Measurements from ENCODE around the gene SEC16A.
"Not testable (repeated sequence)": the region's sequence is repeated elsewhere in the genome, so short reads cannot be mapped to it uniquely, and the experiment has no call there.

Gene SEC16A

GRCh38 chr9:136419092-136419420 lies 63.8 kb downstream of the SEC16A start:
- no peak for DNase-seq (ENCODE audit: low read depth in 2 of 2)

DNA sequence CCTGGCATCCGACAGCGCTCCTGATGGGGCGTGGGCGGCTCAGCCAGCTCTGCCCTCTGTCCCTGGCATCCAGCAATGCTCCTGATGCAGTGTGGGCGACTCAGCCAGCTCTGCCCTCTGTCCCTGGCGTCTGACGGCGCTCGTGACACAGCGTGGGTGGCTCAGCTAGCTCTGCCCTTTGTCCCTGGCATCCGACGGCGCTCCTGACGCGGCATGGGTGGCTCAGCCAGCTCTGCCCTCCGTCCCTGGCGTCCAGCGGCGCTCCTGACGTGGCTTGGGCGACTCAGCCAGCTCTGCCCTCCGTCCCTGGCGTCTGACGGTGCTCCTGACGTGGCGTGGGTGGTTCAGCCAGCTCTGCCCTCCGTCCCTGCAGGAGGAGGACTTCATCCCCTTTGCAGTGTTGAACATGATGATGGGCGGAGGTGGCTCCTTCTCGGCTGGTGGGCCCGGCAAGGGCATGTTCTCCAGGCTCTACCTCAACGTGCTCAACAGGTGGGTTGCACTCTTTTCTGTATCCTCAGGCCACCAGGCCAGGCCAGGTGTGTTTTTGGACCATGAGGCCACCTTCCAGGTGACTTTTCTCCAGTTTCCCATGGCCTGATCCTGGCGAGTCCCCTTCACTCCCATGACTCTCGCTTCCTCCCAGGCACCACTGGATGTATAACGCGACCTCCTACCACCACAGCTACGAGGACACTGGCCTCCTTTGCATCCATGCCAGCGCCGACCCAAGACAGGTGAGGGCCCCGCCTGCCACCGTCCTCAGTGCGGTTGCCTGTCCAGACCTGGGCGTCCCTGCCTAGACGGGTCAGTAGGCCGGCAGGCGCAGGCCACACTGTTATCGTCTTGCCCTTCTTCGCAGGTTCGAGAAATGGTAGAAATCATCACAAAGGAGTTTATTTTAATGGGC lies 64.4 kb downstream of the SEC16A start:
- no peak for DNase-seq (ENCODE audit: low read depth in 2 of 2)

GRCh38 chr9:136416914-136417313 lies 65.9 kb downstream of the SEC16A start:
- DNase-seq (ENCODE audit: low read depth in 2 of 2), result no peak

DNA sequence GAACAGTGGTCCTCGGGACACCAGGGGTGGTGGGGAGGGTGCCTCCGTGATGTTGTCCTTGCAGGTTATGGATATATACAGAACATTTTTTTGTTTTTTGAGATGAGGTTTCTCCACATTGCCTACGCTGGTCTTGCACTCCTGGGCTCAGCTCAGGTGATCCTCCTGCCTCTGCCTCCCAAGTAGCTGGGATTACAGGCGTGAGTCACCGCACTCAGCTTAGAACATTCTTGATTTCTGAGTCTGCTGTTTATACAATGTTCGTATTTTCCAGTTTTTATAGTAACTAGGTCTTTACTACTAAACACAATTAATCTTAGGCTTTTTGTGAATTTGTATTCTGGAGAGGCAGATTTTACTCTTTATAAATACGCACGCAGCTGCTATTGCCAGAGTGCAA lies 66.4 kb downstream of the SEC16A start:
- DNase-seq (ENCODE audit: low read depth in 2 of 2), result no peak

- DNase-seq (ENCODE audit: low read depth in 2 of 2), result no peak
These were observed 69.9 kb downstream of the SEC16A start for GRCh38 chr9:136412962-136413361.

DNA sequence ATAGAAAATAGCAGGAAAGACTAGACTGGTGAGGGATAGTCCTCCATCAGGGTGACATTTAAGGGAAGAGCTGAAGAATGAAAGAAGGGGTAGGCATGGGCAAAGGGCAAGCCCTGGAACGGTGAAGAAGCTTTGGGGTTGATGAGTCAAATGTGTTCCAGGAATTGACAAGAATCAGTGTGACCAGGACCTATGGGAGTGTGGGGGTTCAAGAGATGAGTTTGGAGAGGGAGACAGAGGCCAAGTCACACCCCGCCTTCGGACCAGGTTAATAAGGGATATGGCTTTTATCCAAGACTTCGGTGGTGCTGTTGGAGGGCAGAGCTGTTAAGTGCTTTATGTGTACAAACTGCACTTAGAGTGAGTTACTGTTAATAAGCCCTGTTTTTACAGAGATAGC lies 71.5 kb downstream of the SEC16A start:
- no peak for DNase-seq (ENCODE audit: low read depth in 2 of 2)

- peak; percentile 85 to 99 for DNase-seq (ENCODE audit: low read depth in 2 of 2)
These were observed 72.1 kb downstream of the SEC16A start, which contains the start of the genes ENTR1 and PMPCA for GRCh38 chr9:136410500-136411287. Gene ENTR1 (minus strand): TSS chr9:136410614. CDS start chr9:136410397, 217 bp downstream. Gene PMPCA (plus strand): TSS chr9:136410658. CDS start chr9:136410669, 11 bp downstream.

DNA sequence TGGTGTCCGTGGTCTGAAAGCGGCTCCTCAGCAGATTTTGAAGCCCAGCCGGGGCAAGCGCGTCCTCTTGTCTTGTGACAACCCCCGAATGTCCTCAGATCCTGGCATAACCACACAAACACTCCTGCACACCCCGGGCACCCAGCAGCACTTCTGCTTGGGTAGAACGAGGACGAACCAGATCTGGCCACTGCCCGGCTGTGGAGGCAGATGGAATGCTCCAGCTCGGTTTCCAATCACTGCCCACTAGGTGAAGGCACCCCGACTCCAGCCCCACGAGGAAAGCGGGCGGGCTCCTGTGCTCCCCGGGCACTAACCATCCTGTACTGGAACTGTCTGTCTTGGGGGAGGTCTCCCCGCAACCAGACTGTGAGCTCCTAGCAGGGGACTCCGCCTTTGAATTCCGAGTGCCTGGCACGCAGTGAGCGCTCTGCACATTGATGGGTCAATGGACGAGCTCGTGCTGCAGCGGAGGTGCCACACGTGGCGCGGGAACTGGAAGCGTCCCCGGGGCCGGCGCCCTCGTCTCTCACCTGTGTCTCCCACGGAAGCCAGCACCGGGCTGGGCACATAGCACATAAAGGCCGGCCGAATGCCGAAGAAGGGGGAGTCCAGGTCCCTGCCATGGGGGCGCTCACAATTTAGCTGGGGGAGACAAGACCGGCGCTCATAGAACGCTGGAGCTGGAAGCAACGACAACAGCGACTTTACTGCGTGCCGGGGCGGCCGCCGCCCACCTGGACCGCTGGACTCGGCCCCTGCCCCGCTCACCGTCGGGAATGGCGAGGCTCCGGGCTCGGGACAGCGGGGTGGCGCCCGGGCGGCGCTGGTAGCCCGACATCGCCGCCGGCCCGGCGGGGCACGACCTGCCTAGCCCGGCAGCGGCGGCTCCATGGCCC lies 73.0 kb downstream of the SEC16A start:
- no peak for DNase-seq (ENCODE audit: low read depth in 2 of 2)

GRCh38 chr9:136407911-136408310 lies 74.9 kb downstream of the SEC16A start:
- DNase-seq (ENCODE audit: low read depth in 2 of 2), result no peak

DNA sequence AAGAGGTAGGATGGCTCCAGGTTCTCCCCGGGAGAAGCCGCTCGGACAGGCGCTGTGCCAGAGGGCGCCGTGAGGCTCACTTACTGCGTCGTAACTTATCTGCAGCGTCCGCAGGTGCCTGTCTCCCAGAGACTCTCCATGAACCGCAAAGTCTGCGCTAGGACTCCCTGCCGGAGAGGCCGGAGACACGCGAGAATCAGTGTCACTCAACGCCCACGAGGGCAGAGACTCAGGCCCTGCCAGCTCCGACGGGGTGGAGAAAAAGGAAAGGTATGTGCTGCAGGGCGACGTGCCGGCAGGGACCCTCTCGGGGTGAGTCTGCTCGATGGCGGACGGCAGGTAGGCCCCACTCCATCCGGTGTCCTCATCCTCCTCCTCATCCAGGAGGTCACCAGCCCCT lies 75.8 kb downstream of the SEC16A start:
- not testable (repeated sequence) for DNase-seq (ENCODE audit: low read depth in 2 of 2)

- DNase-seq (ENCODE audit: low read depth in 2 of 2), result not testable (repeated sequence)
These were observed 76.9 kb downstream of the SEC16A start for GRCh38 chr9:136405904-136406303.

GRCh38 chr9:136405481-136405880 lies 77.4 kb downstream of the SEC16A start:
- DNase-seq (ENCODE audit: low read depth in 2 of 2), result no peak

- DNase-seq (ENCODE audit: low read depth in 2 of 2), result no peak
These were observed 78.1 kb downstream of the SEC16A start for GRCh38 chr9:136404801-136405136.

DNA sequence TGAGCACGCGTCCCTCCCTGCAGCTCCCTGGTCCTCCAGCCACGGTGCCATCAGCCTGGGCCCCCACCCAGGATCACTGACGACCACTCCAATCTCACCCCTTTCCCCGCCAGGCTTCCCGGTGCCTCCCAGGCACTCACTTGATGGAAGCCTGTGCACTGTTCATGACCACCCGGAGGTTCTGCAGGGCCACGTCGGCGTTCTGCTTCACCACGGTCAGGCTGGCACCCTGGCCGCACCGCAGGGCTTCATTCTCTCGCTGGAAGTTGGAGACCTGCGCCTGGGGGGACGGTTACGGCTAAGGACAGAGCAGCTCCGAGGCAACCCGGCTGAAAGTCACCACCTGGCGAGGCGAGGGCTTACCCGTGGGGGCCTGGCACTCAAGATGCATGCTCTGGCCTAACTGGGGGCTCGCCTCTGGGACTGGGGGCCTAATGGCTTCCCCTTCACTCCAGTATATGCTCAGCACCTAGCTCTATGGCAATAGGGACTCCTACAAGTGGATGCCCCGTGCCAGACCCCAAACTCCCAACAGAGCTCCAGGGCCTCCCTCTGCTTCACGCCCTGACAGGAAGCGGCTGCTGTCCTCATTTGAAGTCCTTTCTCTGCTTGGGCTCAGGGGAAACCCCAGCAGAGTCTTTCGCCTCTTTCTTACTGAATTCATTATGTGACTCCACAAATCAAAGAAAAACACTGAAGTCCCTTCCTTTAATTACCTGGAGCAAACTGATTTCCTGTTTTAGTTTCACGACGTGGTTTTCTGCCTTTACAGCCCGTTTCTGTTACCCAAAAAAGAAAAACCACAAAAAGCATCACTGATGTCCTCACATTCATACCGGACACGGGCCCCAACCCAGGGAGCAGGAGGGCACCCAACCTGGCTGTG lies 78.7 kb downstream of the SEC16A start:
- no peak for DNase-seq (ENCODE audit: low read depth in 2 of 2)

- peak; percentile 43 to 45 for DNase-seq (ENCODE audit: low read depth in 2 of 2)
These were observed 79.3 kb downstream of the SEC16A start for GRCh38 chr9:136403538-136403914.

- no peak for DNase-seq (ENCODE audit: low read depth in 2 of 2)
These were observed 80.8 kb downstream of the SEC16A start for GRCh38 chr9:136402067-136402466.

DNA sequence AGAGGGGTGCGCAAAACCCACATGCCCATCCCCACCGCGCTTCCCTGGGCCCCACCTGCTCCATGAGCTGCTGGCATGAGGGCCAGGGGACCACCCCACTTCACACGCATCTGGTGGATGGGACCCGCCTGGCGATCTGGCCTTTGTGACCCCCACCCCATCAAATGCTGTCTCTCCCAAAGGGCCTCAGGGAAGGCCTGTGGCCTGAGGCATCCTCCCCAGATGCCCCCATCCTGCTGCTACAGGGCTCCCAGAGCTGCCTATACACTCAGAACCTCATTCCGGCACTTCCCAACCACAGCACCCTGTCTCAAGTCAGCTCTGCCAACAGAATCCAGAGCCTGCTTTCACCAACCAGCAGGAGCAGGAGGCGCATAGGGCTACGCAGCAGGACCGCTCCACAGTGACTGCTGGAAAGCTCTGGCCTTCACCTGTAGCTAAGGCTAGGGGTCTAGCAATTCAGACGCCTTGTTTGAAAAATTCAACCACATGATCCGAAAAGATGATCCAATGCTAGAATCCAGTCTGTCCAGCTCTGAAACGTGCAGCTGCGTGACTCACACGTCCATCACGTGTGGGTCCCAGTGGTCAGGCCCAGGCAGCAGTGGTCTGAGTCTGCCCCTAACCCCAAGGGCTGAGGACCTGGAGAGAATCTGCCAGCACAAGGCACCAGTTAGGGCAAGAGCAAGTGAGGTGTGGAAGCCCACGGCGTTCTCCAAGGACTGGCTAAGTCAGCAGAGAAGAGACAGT lies 81.5 kb downstream of the SEC16A start:
- no peak for DNase-seq (ENCODE audit: low read depth in 2 of 2)

GRCh38 chr9:136400038-136400834 lies 82.6 kb downstream of the SEC16A start, which contains the start of gene SNAPC4:
Gene SNAPC4 (minus strand): TSS chr9:136400170. CDS start chr9:136398428, 1,742 bp downstream.
- DNase-seq (ENCODE audit: low read depth in 2 of 2), result peak; percentile 57 to 75

All from stimulated activated CD4-positive, alpha-beta T cell treated with anti-CD3 and anti-CD28 coated beads, Interleukin-1b, Interleukin-23, amount 100 ng/mL, for 1 hour (primary cell).